Measurements from ENCODE around the gene KCNMA1.

KCNMA1 gene

DNA sequence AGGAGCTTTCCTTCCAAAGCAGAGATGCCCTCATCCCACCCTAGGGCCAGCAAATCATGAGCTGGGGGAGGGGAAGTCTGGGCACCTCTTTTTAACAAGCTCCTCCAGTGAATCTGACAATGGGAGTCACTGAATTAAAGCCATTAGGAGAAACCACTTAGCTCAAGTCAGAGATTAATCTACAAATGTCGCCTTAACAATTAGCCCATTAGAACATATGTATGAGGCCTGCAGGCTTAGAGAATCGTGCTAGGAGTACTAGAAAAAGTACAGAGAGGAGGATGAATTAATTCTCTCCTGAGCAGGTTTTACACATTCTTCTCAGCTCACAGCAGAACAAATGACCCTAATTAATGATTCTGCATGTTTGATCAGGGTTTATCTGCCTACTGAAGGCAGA, 381.3 kb downstream of the KCNMA1 start:
- TF ChIP-seq POLR2A (IDR thresholded peaks at IDR 0.05; ENCODE audit: extremely low read depth, insufficient read length) (no peak), CTCF (IDR thresholded peaks at IDR 0.05; ENCODE audit: low read depth, low read length) (no peak), MYC (IDR thresholded peaks at IDR 0.05; ENCODE audit: low read depth, low read length) (no peak), MAX (IDR thresholded peaks at IDR 0.05; ENCODE audit: low read depth, low read length) (no peak)
- DNase-seq (ENCODE audit: low read depth) = no peak
- no peak overlapping the region for H3K4me3 ChIP-seq (ENCODE audit: low read depth, low read length)

DNA sequence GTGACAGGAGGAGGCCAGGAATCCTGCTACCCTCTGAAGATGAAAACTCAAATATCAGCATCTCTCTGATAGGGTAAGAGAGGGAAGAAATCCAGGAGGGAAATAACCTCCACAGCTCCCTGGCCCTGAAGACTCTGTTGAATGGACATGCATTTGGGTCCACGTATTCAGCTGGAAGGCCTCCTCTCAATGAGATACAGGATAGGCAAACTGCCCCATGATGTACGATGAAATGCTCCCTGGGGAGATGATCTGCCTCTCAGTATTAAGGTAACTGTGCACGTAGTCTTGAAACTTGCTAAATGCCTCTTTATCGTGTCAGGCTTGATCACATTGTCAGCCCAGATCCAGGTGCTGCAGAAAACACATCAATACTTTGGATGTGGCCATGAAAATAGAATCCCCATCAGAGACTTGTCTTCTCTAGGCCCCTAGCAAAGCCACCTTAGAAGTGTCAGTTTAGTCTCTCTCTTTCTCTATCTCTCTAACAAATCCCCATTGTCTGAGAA, 384.0 kb downstream of the KCNMA1 start:
- no peak overlapping the region for H3K4me3 ChIP-seq (ENCODE audit: low read depth, low read length)
- TF ChIP-seq CTCF (IDR thresholded peaks at IDR 0.05; ENCODE audit: low read depth, low read length) = no peak
- TF ChIP-seq POLR2A (IDR thresholded peaks at IDR 0.05; ENCODE audit: extremely low read depth, insufficient read length) = no peak
- TF ChIP-seq MYC (IDR thresholded peaks at IDR 0.05; ENCODE audit: low read depth, low read length) = no peak
- no peak for TF ChIP-seq MAX (IDR thresholded peaks at IDR 0.05; ENCODE audit: low read depth, low read length)
- DNase-seq (ENCODE audit: low read depth) = no peak

DNA sequence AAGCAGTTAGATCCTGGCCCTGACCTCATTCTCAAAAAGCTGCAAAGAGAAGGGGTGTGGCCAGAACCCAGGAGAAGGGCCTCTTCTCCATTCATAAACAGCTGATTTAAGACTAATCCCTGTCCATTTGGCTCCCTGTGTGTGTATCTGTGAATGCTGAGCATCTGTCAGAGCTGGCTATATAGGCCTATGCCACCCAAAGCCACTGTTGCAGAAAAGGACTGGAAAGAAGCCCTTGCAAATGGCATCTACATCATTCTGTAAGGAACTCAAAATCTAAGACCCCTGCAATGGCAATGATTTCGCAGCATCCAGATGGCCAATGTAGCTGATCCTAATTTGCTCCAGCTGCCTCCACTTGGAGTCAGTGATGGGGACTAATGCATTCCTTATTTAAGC, 384.5 kb downstream of the KCNMA1 start:
- DNase-seq (ENCODE audit: low read depth) = no peak
- no peak overlapping the region for H3K4me3 ChIP-seq (ENCODE audit: low read depth, low read length)
- no peak for TF ChIP-seq CTCF (IDR thresholded peaks at IDR 0.05; ENCODE audit: low read depth, low read length)
- TF ChIP-seq MYC (IDR thresholded peaks at IDR 0.05; ENCODE audit: low read depth, low read length) = no peak
- no peak for TF ChIP-seq POLR2A (IDR thresholded peaks at IDR 0.05; ENCODE audit: extremely low read depth, insufficient read length)
- TF ChIP-seq MAX (IDR thresholded peaks at IDR 0.05; ENCODE audit: low read depth, low read length) = no peak

- no peak for DNase-seq (ENCODE audit: low read depth)
- no peak overlapping the region for H3K4me3 ChIP-seq (ENCODE audit: low read depth, low read length)
- TF ChIP-seq POLR2A (IDR thresholded peaks at IDR 0.05; ENCODE audit: extremely low read depth, insufficient read length) (no peak), CTCF (IDR thresholded peaks at IDR 0.05; ENCODE audit: low read depth, low read length) (no peak), MAX (IDR thresholded peaks at IDR 0.05; ENCODE audit: low read depth, low read length) (no peak), MYC (IDR thresholded peaks at IDR 0.05; ENCODE audit: low read depth, low read length) (no peak)
Measured at GRCh38 chr10:77252380-77253146, 385.0 kb downstream of the KCNMA1 start.

DNA sequence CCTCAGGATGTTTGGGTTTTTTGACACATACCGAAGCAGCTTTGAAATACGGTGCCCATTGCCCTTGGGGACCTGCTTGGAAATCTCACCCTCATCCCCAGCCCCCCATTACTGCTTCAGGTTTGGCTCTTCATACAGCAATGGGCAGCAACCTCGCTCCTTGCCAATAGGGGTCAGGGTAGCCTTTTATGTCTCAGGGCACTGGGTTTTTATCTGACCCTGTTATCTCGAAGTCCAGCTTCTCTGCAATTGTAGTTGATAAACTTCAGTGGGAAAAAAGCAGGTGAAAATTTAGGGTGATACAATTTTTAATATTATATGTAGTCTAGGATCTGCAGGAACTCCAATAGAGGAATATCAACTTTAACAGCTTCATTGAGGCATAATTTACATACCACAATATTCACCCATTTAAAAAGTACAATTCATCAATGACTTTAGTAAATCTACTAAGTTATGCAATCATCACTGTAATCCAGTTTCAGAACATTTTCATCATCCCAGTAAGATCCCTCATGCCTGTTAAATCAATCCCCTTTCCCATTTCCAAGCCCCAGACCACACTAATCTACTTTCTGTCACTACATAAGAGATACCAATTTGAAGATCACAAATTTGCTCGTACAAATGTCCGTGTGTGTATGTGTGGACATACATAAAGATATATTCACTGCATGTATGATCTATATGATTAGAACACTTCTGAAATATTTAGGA, 386.2 kb downstream of the KCNMA1 start:
- H3K4me3 ChIP-seq (ENCODE audit: low read depth, low read length) = no peak overlapping the region
- no peak for TF ChIP-seq MYC (IDR thresholded peaks at IDR 0.05; ENCODE audit: low read depth, low read length)
- peak; percentile 88 for TF ChIP-seq CTCF (IDR thresholded peaks at IDR 0.05; ENCODE audit: low read depth, low read length)
- peak; percentile 67 for DNase-seq (ENCODE audit: low read depth)

Data from NB4 (cell line).